GM15510 (cell line): ENCODE measurements around the gene FGF1.

Experiments used
- POLR2A ChIP-seq: IDR thresholded peaks from 3 replicates; pipeline ENCODE4 v1.6.1; 2011; ENCODE audit warnings: borderline replicate concordance; ENCODE audit not compliant: insufficient read length; ENCODE audit errors: extremely low read depth

The FGF1 gene

GRCh38 chr5:142600611-142601358, 85.1 kb downstream of the FGF1 start:
- TF ChIP-seq POLR2A = no peak

DNA sequence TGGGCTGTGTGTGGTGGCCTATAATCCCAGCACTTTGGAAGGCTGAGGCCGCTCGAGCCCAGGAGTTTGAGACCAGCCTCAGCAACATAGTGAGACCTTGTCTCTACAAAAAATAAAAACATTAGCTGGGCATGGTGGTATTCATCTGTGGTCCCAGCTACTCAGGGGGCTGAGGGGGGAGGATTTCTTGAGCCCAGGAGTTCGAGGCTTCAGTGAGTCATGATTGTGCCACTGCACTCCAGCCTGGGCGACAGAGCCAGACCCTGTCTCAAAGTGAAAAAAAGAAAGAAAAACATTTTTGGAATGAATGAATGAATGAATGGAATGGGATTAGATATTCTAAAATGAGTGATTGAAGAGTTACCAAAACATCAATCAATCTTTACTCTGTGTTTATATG, 85.8 kb downstream of the FGF1 start:
- TF ChIP-seq POLR2A = no peak

DNA sequence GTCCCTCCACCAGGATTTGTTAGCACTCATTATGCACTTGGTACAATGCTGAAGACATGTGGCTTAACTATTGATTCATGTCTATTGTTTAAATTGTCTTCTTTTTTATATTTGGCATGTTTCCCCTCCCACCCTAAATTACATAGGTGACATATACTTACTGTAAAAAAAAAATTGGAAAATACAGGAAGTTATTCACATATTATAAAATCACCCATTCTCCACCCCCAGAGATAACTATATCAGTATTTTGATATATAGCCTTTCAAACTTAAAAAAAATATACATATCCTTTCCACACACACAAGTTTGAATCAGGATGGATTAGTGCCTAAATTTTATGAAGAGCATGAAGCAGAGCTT, 87.6 kb downstream of the FGF1 start:
- no peak for TF ChIP-seq POLR2A

DNA sequence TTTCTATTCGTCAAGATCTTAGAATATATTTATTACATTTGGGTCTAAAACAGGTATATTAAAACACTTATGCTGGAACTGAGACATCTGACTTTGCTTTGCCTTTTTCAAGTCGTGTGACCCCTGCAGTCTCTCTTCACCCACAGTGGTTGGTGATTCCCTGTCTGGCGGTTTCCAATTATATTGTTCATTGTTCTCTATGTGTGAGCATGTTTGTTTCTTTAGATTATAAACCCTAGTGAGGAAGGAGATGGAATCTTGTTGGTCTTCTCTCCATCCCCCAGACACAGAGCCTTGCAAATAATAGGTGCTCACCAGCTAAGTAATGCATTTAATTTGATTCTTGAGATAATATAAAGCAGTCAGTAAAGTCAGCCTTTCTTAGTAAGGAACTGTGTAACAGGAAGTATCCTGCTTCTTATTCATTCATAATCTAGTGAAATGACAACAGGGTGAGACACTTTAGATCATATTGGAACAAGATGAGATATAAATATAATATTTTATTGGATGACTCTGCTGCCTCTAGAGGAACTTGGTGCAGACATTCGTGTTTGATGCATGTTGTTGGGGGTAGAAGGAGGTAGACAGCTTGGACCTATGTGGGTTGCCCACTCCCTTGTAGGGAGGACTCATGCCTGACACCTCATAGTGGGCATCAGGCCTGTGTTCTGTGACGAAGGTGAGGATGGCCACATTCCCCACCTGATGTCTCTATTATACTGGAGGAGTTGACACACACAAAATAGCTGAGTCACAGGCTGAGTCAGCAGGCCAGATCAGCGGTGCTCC, 88.1 kb downstream of the FGF1 start:
- TF ChIP-seq POLR2A = no peak

DNA sequence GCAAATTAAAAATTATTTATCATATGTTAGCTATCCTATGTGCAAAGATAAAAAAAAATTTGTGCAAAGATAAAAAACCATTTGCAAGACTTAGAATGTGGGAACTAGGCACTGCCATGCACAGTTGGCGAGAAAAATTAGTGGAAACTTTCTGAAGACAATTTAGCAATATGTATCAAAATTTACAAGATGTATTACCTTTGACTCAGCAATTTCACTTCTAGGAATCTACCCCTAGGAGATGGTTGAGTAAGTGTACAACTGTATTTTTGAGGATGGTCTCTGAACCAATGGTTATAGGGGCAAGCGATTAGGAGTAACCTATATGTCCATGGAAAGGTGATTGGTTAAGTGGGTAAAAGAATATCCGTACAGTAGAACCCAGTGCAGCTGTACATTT, 88.9 kb downstream of the FGF1 start:
- no peak for TF ChIP-seq POLR2A

GRCh38 chr5:142592365-142592764, 93.5 kb downstream of the FGF1 start:
- TF ChIP-seq POLR2A = no peak

- no peak for TF ChIP-seq POLR2A
These were observed 95.2 kb downstream of the FGF1 start for GRCh38 chr5:142590451-142591231.

- TF ChIP-seq POLR2A = no peak
These were observed 96.2 kb downstream of the FGF1 start for GRCh38 chr5:142589720-142590119.

DNA sequence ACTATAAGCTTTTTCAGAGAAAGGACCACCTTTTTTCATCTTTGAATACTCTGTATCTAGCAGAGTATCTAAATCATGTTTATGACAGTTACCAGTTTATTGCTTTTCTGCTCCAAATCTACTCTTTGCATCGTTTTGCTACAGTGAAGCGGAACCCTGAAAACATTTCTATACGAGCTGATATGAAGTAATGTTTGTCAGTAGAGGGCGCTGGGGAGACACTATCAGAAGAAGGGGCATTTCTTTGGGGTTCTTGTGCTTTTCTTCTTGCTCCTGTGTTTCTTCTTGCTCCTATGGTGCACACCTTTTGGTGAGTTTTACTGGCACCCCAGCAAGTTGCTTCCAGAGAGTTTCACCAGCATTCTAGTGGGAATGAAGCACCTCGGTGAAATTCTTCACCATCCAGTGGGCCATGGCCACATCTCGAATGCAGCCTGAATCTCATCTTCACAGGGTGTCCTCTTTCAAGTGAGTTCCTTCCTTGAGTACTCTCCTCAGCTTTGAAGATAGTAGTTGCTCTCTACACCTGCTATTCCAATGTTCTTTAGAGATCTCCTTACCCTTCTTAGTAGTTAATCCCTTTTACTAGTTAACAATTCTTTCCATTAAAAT, 98.4 kb downstream of the FGF1 start:
- no peak for TF ChIP-seq POLR2A

- TF ChIP-seq POLR2A = no peak
These were observed 99.3 kb downstream of the FGF1 start for GRCh38 chr5:142586552-142586951.

DNA sequence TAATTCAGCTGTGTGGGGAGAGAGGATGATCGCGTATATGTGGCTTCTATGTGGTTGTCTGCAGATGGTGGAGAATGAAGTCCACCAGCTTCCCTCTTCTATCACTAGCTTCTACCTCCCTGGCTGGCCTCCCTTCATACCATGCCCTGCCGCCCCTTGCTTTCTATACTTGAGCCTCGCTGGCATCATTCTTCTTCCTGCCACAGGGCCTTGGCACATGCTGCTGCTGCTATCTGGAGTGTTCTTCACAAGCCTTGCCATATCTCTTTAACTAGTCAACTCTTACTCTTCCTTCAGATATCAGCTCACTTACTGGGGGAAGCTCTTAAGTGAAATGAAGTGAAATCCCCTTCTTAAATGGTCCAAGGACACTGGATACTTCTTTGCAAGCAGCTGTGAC, 100.4 kb downstream of the FGF1 start:
- no peak for TF ChIP-seq POLR2A

DNA sequence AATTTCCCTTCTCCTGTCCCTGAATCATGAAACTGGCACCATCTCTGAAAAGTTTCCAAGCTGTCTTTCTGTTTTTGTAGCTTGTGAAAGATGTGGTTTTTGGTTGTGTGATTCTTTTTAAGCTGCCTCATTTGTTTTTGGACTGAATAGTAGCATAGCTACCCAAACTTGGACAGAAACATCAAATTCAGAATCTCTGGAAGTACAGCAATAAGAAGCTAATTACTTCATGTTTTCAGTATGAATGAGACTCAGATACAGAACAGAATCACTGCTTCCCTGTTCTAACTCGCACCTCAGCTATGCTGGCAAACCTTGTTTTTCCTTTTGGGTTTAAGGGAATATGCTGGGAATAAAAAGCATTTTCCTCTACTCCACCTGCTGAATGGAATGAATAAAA, 101.0 kb downstream of the FGF1 start:
- no peak for TF ChIP-seq POLR2A

DNA sequence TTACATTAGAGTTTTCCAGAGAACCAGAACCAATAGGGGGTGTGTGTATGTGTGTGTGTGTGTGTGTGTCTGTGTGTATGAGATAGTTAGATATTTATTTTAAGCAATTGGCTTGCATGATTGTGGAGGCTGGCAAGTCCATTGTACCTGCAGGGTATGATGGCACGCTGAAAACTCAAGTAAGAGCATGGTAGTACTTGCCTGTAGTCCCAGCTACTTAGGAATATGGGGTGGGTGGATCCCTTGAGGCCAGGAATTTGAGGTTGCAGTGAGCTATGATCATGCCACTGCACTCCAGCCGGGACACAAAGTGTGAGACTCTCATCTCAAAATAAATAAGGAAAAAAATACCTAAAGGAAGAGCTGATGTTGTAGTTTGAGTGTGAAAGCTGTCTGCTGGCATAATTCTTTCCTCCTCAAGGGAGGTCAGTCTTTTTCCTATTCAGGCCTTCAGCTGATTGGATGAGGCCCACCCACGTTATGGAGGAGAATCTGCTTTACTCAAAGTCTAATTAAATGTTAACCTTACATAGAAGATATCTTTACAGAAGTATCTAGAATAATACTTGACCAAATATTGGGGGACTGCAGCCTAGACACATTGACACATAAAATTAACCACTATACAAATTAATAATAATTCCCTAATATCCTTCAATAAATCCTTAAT, 107.6 kb downstream of the FGF1 start:
- TF ChIP-seq POLR2A = no peak

GRCh38 chr5:142576804-142577203, 109.1 kb downstream of the FGF1 start:
- no peak for TF ChIP-seq POLR2A
